Measurements from ENCODE around the gene HRNR.

Gene HRNR

GRCh38 chr1:152247316-152247715 is 23.3 kb upstream of the HRNR start:
- TF ChIP-seq REST (IDR thresholded peaks at IDR 0.05; ENCODE audit: insufficient replicate concordance, low read depth) (no peak), GABPA (IDR thresholded peaks at IDR 0.05; ENCODE audit: low read depth) (no peak), POLR2AphosphoS5 (IDR thresholded peaks at IDR 0.05; ENCODE audit: low read depth) (no peak), SPI1 (IDR thresholded peaks at IDR 0.05; ENCODE audit: borderline replicate concordance, low read depth) (no peak), CTCF (IDR thresholded peaks at IDR 0.05; ENCODE audit: insufficient read depth, low read length) (no peak)
- no peak for DNase-seq (ENCODE audit: low read depth in 1 of 2, low spot score in 1 of 2)
- H3K4me3 ChIP-seq (replicated peaks; ENCODE audit: insufficient read depth, low read length), result no peak overlapping the region
- H3K27me3 ChIP-seq (ENCODE audit: insufficient read depth, poor library complexity, severe bottlenecking), result no peaks in the 10 kb centered on the region
- H3K27ac ChIP-seq (replicated peaks), result no peak overlapping the region

- TF ChIP-seq CTCF (IDR thresholded peaks at IDR 0.05; ENCODE audit: insufficient read depth, low read length), result no peak
- no peak for TF ChIP-seq GABPA (IDR thresholded peaks at IDR 0.05; ENCODE audit: low read depth)
- TF ChIP-seq POLR2AphosphoS5 (IDR thresholded peaks at IDR 0.05; ENCODE audit: low read depth), result no peak
- no peak for TF ChIP-seq REST (IDR thresholded peaks at IDR 0.05; ENCODE audit: insufficient replicate concordance, low read depth)
- no peak for TF ChIP-seq SPI1 (IDR thresholded peaks at IDR 0.05; ENCODE audit: borderline replicate concordance, low read depth)
- Histone ChIP-seq H3K4me3 (replicated peaks; ENCODE audit: insufficient read depth, low read length) (no peak overlapping the region), H3K27ac (replicated peaks) (no peak overlapping the region), H3K27me3 (ENCODE audit: insufficient read depth, poor library complexity, severe bottlenecking) (no peaks in the 10 kb centered on the region)
- DNase-seq (ENCODE audit: low read depth in 1 of 2, low spot score in 1 of 2), result no peak
These were observed 20.7 kb upstream of the HRNR start for GRCh38 chr1:152244576-152245273.

- no peak for DNase-seq (ENCODE audit: low read depth in 1 of 2, low spot score in 1 of 2)
- no peak overlapping the region for H3K4me3 ChIP-seq (replicated peaks; ENCODE audit: insufficient read depth, low read length)
- no peak for TF ChIP-seq CTCF (IDR thresholded peaks at IDR 0.05; ENCODE audit: insufficient read depth, low read length)
- TF ChIP-seq GABPA (IDR thresholded peaks at IDR 0.05; ENCODE audit: low read depth), result no peak
- TF ChIP-seq POLR2AphosphoS5 (IDR thresholded peaks at IDR 0.05; ENCODE audit: low read depth), result no peak
- no peak for TF ChIP-seq SPI1 (IDR thresholded peaks at IDR 0.05; ENCODE audit: borderline replicate concordance, low read depth)
- no peak for TF ChIP-seq REST (IDR thresholded peaks at IDR 0.05; ENCODE audit: insufficient replicate concordance, low read depth)
- H3K27me3 ChIP-seq (ENCODE audit: insufficient read depth, poor library complexity, severe bottlenecking), result peaks cover 3% of the 10 kb centered on the region
- no peak overlapping the region for H3K27ac ChIP-seq (replicated peaks)
These were observed 13.1 kb upstream of the HRNR start for GRCh38 chr1:152237093-152237492.

Data from HL-60 (cell line).